ENCODE results near the gene UBD. TPM values are rescaled to one million over a fixed set of nuclear protein-coding genes. Genes with fewer than 3 reads are reported as not detected.

Gene UBD
- total and polyA plus RNA-seq, 2 of the 13 experiments (the other 11 are each of a cell fraction or from before 2014, with no cell fraction given) = 13.9 to 172 TPM

DNA sequence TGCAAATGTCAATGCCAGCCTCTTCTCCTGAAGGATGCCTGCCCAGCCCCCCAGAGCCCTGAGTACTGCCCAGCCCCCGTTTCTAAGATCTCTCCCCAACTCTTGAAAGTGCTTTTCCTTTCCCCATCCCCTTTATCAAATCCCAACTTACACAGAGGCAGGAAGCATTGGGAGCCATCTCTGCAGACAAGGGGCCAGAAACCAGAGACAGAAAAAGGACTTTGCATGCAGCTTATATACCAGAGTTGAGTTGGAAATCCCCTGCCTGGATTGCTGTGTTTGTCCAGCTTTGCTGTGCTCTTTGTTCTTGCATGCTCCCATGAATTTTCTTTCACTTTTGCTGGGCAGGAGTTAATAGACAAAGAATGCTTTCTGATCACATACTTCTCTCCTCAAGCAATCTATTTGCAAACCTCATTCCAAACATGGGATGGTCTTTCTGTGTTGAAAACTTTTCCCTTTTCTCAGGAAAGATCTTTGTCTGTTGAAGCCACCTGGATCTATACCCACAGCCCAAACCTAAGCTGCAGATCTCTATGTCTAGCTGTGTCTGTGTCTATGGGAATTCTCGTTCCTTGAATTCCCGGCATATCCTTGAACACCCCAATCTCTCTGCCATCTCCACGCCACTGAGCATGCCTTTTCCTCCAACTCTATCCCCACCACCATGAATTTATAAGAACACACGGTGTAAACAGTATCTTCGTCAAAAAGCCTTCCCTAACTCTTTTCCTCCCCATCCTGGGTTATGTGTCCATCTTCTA lies at the start of gene UBD (continued):
- TF ChIP-seq, protein P1, sequence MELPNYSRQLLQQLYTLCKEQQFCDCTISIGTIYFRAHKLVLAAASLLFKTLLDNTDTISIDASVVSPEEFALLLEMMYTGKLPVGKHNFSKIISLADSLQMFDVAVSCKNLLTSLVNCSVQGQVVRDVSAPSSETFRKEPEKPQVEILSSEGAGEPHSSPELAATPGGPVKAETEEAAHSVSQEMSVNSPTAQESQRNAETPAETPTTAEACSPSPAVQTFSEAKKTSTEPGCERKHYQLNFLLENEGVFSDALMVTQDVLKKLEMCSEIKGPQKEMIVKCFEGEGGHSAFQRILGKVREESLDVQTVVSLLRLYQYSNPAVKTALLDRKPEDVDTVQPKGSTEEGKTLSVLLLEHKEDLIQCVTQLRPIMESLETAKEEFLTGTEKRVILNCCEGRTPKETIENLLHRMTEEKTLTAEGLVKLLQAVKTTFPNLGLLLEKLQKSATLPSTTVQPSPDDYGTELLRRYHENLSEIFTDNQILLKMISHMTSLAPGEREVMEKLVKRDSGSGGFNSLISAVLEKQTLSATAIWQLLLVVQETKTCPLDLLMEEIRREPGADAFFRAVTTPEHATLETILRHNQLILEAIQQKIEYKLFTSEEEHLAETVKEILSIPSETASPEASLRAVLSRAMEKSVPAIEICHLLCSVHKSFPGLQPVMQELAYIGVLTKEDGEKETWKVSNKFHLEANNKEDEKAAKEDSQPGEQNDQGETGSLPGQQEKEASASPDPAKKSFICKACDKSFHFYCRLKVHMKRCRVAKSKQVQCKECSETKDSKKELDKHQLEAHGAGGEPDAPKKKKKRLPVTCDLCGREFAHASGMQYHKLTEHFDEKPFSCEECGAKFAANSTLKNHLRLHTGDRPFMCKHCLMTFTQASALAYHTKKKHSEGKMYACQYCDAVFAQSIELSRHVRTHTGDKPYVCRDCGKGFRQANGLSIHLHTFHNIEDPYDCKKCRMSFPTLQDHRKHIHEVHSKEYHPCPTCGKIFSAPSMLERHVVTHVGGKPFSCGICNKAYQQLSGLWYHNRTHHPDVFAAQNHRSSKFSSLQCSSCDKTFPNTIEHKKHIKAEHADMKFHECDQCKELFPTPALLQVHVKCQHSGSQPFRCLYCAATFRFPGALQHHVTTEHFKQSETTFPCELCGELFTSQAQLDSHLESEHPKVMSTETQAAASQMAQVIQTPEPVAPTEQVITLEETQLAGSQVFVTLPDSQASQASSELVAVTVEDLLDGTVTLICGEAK (IDR thresholded peaks at IDR 0.05) = no peak
- TF ChIP-seq, protein P1 (CRISPR knock-in tag; IDR thresholded peaks at IDR 0.05) = no peak
- TF ChIP-seq RBFOX2 (IDR thresholded peaks at IDR 0.05; ENCODE audit: low read depth, low read length) = peak; percentile 54; the same call in 1 of the 2 replicates
- TF ChIP-seq ZNF788 (CRISPR knock-in tag; IDR thresholded peaks at IDR 0.05; ENCODE audit: borderline replicate concordance) = no peak
- TF ChIP-seq, protein P2, sequence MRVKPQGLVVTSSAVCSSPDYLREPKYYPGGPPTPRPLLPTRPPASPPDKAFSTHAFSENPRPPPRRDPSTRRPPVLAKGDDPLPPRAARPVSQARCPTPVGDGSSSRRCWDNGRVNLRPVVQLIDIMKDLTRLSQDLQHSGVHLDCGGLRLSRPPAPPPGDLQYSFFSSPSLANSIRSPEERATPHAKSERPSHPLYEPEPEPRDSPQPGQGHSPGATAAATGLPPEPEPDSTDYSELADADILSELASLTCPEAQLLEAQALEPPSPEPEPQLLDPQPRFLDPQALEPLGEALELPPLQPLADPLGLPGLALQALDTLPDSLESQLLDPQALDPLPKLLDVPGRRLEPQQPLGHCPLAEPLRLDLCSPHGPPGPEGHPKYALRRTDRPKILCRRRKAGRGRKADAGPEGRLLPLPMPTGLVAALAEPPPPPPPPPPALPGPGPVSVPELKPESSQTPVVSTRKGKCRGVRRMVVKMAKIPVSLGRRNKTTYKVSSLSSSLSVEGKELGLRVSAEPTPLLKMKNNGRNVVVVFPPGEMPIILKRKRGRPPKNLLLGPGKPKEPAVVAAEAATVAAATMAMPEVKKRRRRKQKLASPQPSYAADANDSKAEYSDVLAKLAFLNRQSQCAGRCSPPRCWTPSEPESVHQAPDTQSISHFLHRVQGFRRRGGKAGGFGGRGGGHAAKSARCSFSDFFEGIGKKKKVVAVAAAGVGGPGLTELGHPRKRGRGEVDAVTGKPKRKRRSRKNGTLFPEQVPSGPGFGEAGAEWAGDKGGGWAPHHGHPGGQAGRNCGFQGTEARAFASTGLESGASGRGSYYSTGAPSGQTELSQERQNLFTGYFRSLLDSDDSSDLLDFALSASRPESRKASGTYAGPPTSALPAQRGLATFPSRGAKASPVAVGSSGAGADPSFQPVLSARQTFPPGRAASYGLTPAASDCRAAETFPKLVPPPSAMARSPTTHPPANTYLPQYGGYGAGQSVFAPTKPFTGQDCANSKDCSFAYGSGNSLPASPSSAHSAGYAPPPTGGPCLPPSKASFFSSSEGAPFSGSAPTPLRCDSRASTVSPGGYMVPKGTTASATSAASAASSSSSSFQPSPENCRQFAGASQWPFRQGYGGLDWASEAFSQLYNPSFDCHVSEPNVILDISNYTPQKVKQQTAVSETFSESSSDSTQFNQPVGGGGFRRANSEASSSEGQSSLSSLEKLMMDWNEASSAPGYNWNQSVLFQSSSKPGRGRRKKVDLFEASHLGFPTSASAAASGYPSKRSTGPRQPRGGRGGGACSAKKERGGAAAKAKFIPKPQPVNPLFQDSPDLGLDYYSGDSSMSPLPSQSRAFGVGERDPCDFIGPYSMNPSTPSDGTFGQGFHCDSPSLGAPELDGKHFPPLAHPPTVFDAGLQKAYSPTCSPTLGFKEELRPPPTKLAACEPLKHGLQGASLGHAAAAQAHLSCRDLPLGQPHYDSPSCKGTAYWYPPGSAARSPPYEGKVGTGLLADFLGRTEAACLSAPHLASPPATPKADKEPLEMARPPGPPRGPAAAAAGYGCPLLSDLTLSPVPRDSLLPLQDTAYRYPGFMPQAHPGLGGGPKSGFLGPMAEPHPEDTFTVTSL (CRISPR knock-in tag; IDR thresholded peaks at IDR 0.05; ENCODE audit: borderline replicate concordance) = peak; percentile 75
- TF ChIP-seq ZNF83 (CRISPR knock-in tag; IDR thresholded peaks at IDR 0.05; ENCODE audit: borderline replicate concordance) = no peak
- TF ChIP-seq, protein P3, sequence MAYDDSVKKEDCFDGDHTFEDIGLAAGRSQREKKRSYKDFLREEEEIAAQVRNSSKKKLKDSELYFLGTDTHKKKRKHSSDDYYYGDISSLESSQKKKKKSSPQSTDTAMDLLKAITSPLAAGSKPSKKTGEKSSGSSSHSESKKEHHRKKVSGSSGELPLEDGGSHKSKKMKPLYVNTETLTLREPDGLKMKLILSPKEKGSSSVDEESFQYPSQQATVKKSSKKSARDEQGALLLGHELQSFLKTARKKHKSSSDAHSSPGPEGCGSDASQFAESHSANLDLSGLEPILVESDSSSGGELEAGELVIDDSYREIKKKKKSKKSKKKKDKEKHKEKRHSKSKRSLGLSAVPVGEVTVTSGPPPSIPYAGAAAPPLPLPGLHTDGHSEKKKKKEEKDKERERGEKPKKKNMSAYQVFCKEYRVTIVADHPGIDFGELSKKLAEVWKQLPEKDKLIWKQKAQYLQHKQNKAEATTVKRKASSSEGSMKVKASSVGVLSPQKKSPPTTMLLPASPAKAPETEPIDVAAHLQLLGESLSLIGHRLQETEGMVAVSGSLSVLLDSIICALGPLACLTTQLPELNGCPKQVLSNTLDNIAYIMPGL (CRISPR knock-in tag; IDR thresholded peaks at IDR 0.05; ENCODE audit: borderline replicate concordance in 1 of 2, low read depth in 1 of 2) = no peak
- TF ChIP-seq, protein P4, sequence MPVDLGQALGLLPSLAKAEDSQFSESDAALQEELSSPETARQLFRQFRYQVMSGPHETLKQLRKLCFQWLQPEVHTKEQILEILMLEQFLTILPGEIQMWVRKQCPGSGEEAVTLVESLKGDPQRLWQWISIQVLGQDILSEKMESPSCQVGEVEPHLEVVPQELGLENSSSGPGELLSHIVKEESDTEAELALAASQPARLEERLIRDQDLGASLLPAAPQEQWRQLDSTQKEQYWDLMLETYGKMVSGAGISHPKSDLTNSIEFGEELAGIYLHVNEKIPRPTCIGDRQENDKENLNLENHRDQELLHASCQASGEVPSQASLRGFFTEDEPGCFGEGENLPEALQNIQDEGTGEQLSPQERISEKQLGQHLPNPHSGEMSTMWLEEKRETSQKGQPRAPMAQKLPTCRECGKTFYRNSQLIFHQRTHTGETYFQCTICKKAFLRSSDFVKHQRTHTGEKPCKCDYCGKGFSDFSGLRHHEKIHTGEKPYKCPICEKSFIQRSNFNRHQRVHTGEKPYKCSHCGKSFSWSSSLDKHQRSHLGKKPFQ (CRISPR knock-in tag; IDR thresholded peaks at IDR 0.05; ENCODE audit: insufficient replicate concordance) = no peak

All from HepG2 (cell line).